HCT116 (cell line): ENCODE data around the gene ANKRD44. TPM values are rescaled to one million over a fixed set of nuclear protein-coding genes. Genes with fewer than 3 reads are reported as not detected.

Source experiments
- ATAC-seq: fragments of 200-7000 bp; cut with Tn5 transposase; 2 replicates; pipeline ENCODE4 v1.9.1; 2020; ENCODE audit warnings: mild to moderate bottlenecking, moderate library complexity
- BruUV-seq: library from RNA; stranded (reverse); fragments of 400-500 nt; replicated peaks from 2 replicates; lab custom pipeline; 2021; lab: Mats Ljungman, UMichigan
- CTCF ChIA-PET: fragments of 300-600 bp; sonication (Branson Sonifier 250); formaldehyde crosslinking; loops from one replicate; lab custom pipeline; 2021; ENCODE audit warnings: antibody characterized with exemption; lab: Charles Lee
- POLR2A ChIA-PET: fragments of 300-600, 350-600 bp; sonication (Branson Sonifier 250); formaldehyde crosslinking; loops from one replicate; lab custom pipeline; 2021; ENCODE audit warnings: antibody characterized with exemption; lab: Charles Lee
- RAD21 ChIA-PET, 2 experiments: fragments of 300-600 bp; sonication (Branson Sonifier 250); formaldehyde crosslinking; loops; one replicate each; lab custom pipeline; 2023; ENCODE audit warnings: low total read pairs in 2 of 2; ENCODE audit not compliant: uncharacterized antibody in 2 of 2, unreplicated experiment in 2 of 2, low non-redundant PET in 1 of 2; lab: Charles Lee
- DNase-seq: peaks from one replicate; pipeline ENCODE4 v3.0.0-alpha.2; 2010; ENCODE audit warnings: low read depth, low spot score
- H2AFZ ChIP-seq: fragments of 200-600 bp; shearing (Covaris generic), sonication (generic); 2 replicates; pipeline ENCODE4 v1.6.1; 2017; ENCODE audit warnings: low read depth, mixed run types, mixed read lengths, antibody characterized with exemption, low read length; ENCODE audit not compliant: poor library complexity, severe bottlenecking
- H3K27ac ChIP-seq: 2 replicates; pipeline ENCODE4 v1.5.1; 2012; ENCODE audit warnings: low read depth, low read length
- H3K27me3 ChIP-seq: fragments of 200-600 bp; sonication (generic); 2 replicates; pipeline ENCODE4 v1.6.1; 2016; ENCODE audit warnings: mixed run types, low read length, mixed read lengths; ENCODE audit not compliant: insufficient read depth
- H3K36me3 ChIP-seq, 2 experiments: fragments of 200-500 bp in 1 of 2; fragments of 200-600 bp in 1 of 2; sonication (Bioruptor generic) in 1 of 2; sonication (generic) in 1 of 2; 2 replicates each; pipeline versions ENCODE4 v1.5.1 to v1.6.1; 2014 to 2016; ENCODE audit warnings: low read length in 2 of 2, inconsistent platforms in 1 of 2, mixed read lengths in 1 of 2, mixed run types in 1 of 2; ENCODE audit not compliant: insufficient read depth in 2 of 2, control insufficient read depth in 1 of 2
- H3K4me1 ChIP-seq, 2 experiments: fragments of 200-600 bp in 1 of 2; sonication (generic) in 1 of 2; 2 replicates each; pipeline versions ENCODE4 v1.5.1 to v1.6.1; 2012 to 2017; ENCODE audit warnings: low read length in 2 of 2, inconsistent platforms in 1 of 2, mild to moderate bottlenecking in 1 of 2, mixed read lengths in 1 of 2, mixed run types in 1 of 2, moderate library complexity in 1 of 2; ENCODE audit not compliant: insufficient read depth in 2 of 2, control insufficient read depth in 1 of 2
- H3K4me2 ChIP-seq: fragments of 200-600 bp; sonication (generic); 2 replicates; pipeline ENCODE4 v1.6.1; 2017; ENCODE audit warnings: mixed run types, low read length, mixed read lengths
- H3K4me3 ChIP-seq, 2 experiments: fragments of 200-600 bp in 1 of 2; sonication (generic) in 1 of 2; replicated peaks in 1 of 2; 2 replicates each; pipeline ENCODE4 v1.5.1; 2011 to 2016; ENCODE audit warnings: low read length in 2 of 2, control low read depth in 1 of 2, low read depth in 1 of 2, mild to moderate bottlenecking in 1 of 2, mixed read lengths in 1 of 2, mixed run types in 1 of 2
- H3K79me2 ChIP-seq: fragments of 200-600 bp; sonication (generic); 2 replicates; pipeline ENCODE4 v1.6.1; 2017; ENCODE audit warnings: mild to moderate bottlenecking, mixed run types, low read length, moderate library complexity, mixed read lengths; ENCODE audit not compliant: insufficient read depth
- H3K9ac ChIP-seq: fragments of 200-600 bp; sonication (generic); 2 replicates; pipeline ENCODE4 v1.6.1; 2016; ENCODE audit warnings: low read length, mixed read lengths
- H3K9me2 ChIP-seq: fragments of 200-600 bp; sonication (generic), shearing (Covaris generic); 2 replicates; pipeline ENCODE4 v1.6.1; 2017; ENCODE audit warnings: mixed run types, mild to moderate bottlenecking, moderate library complexity; ENCODE audit not compliant: insufficient read depth
- H3K9me3 ChIP-seq, 2 experiments: fragments of 200-500 bp in 1 of 2; fragments of 200-600 bp in 1 of 2; sonication (Bioruptor generic) in 1 of 2; sonication (generic) in 1 of 2; 2 replicates each; pipeline ENCODE4 v1.6.1; 2014 to 2017; ENCODE audit warnings: low read length in 2 of 2, mixed read lengths in 2 of 2, inconsistent platforms in 1 of 2, low read depth in 1 of 2, mild to moderate bottlenecking in 1 of 2, mixed run types in 1 of 2, moderate library complexity in 1 of 2; ENCODE audit not compliant: control insufficient read depth in 1 of 2, insufficient read depth in 1 of 2
- H4K20me1 ChIP-seq: fragments of 200-600 bp; sonication (generic), shearing (Covaris generic); 2 replicates; pipeline ENCODE4 v1.6.1; 2017; ENCODE audit warnings: mixed run types, mild to moderate bottlenecking, moderate library complexity; ENCODE audit not compliant: insufficient read depth
- CBX3 ChIP-seq: IDR thresholded peaks from 2 replicates; pipeline ENCODE4 v1.6.1; 2012; ENCODE audit warnings: low read depth
- ELF1 ChIP-seq: IDR thresholded peaks from 2 replicates; pipeline ENCODE4 v1.6.1; 2012; ENCODE audit warnings: low read depth, borderline replicate concordance
- EZH2 ChIP-seq: fragments of 200-600 bp; sonication (generic); IDR thresholded peaks from 2 replicates; pipeline ENCODE4 v1.6.1; 2017; ENCODE audit warnings: antibody characterized with exemption, mixed run types
- EZH2phosphoT487 ChIP-seq: fragments of 200-600 bp; IDR thresholded peaks from 2 replicates; pipeline ENCODE4 v1.6.1; 2018; ENCODE audit warnings: antibody characterized with exemption, borderline replicate concordance
- FOSL1 ChIP-seq: IDR thresholded peaks from 2 replicates; pipeline ENCODE4 v1.6.1; 2012; ENCODE audit warnings: low read depth
- POLR2AphosphoS5 ChIP-seq: IDR thresholded peaks from 2 replicates; pipeline ENCODE4 v1.6.1; 2011; ENCODE audit warnings: mild to moderate bottlenecking, low read depth, low read length, moderate library complexity
- RAD21 ChIP-seq: IDR thresholded peaks from 2 replicates; pipeline ENCODE4 v1.6.1; 2012; ENCODE audit warnings: low read depth, mild to moderate bottlenecking
- SP1 ChIP-seq: IDR thresholded peaks from 2 replicates; pipeline ENCODE4 v1.6.1; 2012; ENCODE audit warnings: low read depth
- intact Hi-C: fragments of 100-400 bp; cut with micrococcal nuclease; formaldehyde crosslinking; loops from 2 replicates; pipeline ENCODE4 v1.10.0; 2022
- total RNA-seq: library from RNA; stranded (reverse); gene quantifications from one replicate; pipeline ENCODE4 v1.2.1, GENCODE V29; 2021; ENCODE audit not compliant: unreplicated experiment
- TF ChIP-seq, protein P1 (sequence below): IDR thresholded peaks from 2 replicates; pipeline ENCODE4 v1.6.1; 2011; ENCODE audit warnings: mild to moderate bottlenecking, low read length, moderate library complexity; ENCODE audit not compliant: insufficient replicate concordance; ENCODE audit errors: extremely low read depth
- TF ChIP-seq, protein P2 (sequence below): IDR thresholded peaks from 2 replicates; pipeline ENCODE4 v1.6.1; 2012; ENCODE audit warnings: low read depth

ANKRD44 gene
- total RNA-seq, 1 experiment from 2014 or later: 2.7 TPM

DNA sequence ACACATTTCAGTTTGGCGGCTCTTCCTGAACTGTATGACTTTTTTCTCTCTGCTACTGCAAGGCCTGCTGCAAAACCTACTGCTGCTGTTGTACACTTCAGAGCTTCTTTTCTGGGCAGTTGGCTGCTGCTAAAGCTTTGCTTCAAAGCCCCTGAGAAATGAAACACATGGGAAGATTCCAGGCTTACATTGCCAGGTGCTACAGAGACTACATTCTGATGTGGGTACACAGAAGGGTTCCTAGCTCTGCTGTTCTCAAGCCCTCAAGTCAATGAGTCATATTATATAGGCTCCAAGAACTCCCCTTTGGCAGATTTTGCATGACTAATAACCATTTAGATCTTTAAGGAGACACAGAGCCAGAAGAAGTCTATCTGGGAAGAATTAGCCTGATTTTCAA lies 371.2 kb downstream of the ANKRD44 start:
- H3K9ac ChIP-seq: no peak overlapping the region
- no peaks in the 10 kb centered on the region for H3K4me1 ChIP-seq
- H3K36me3 ChIP-seq: no peaks in the 10 kb centered on the region
- H3K79me2 ChIP-seq: no peaks in the 10 kb centered on the region
- intact Hi-C loops: no loop called here
- no peaks in the 10 kb centered on the region for H3K9me2 ChIP-seq
- ATAC-seq: no peak
- DNase-seq: no peak
- no peaks in the 10 kb centered on the region for H3K9me3 ChIP-seq
- POLR2A ChIA-PET: no interaction called here
- no peak overlapping the region for H3K27ac ChIP-seq
- H4K20me1 ChIP-seq: no peaks in the 10 kb centered on the region
- H3K27me3 ChIP-seq: no peaks in the 10 kb centered on the region
- RAD21 ChIA-PET: no interaction called here
- CTCF ChIA-PET: no interaction called here
- no TSS peak for BruUV-seq
- no peak overlapping the region for H2AFZ ChIP-seq
- H3K4me2 ChIP-seq: no peak overlapping the region
- no peak for TF ChIP-seq EZH2
- TF ChIP-seq RAD21: no peak
- TF ChIP-seq SP1: no peak
- no peak for TF ChIP-seq ELF1
- TF ChIP-seq CBX3: no peak
- TF ChIP-seq POLR2AphosphoS5: no peak
- TF ChIP-seq EZH2phosphoT487: no peak
- no peak for TF ChIP-seq FOSL1
- TF ChIP-seq, protein P1, sequence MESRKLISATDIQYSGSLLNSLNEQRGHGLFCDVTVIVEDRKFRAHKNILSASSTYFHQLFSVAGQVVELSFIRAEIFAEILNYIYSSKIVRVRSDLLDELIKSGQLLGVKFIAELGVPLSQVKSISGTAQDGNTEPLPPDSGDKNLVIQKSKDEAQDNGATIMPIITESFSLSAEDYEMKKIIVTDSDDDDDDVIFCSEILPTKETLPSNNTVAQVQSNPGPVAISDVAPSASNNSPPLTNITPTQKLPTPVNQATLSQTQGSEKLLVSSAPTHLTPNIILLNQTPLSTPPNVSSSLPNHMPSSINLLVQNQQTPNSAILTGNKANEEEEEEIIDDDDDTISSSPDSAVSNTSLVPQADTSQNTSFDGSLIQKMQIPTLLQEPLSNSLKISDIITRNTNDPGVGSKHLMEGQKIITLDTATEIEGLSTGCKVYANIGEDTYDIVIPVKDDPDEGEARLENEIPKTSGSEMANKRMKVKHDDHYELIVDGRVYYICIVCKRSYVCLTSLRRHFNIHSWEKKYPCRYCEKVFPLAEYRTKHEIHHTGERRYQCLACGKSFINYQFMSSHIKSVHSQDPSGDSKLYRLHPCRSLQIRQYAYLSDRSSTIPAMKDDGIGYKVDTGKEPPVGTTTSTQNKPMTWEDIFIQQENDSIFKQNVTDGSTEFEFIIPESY: no peak
- TF ChIP-seq, protein P2, sequence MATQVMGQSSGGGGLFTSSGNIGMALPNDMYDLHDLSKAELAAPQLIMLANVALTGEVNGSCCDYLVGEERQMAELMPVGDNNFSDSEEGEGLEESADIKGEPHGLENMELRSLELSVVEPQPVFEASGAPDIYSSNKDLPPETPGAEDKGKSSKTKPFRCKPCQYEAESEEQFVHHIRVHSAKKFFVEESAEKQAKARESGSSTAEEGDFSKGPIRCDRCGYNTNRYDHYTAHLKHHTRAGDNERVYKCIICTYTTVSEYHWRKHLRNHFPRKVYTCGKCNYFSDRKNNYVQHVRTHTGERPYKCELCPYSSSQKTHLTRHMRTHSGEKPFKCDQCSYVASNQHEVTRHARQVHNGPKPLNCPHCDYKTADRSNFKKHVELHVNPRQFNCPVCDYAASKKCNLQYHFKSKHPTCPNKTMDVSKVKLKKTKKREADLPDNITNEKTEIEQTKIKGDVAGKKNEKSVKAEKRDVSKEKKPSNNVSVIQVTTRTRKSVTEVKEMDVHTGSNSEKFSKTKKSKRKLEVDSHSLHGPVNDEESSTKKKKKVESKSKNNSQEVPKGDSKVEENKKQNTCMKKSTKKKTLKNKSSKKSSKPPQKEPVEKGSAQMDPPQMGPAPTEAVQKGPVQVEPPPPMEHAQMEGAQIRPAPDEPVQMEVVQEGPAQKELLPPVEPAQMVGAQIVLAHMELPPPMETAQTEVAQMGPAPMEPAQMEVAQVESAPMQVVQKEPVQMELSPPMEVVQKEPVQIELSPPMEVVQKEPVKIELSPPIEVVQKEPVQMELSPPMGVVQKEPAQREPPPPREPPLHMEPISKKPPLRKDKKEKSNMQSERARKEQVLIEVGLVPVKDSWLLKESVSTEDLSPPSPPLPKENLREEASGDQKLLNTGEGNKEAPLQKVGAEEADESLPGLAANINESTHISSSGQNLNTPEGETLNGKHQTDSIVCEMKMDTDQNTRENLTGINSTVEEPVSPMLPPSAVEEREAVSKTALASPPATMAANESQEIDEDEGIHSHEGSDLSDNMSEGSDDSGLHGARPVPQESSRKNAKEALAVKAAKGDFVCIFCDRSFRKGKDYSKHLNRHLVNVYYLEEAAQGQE: no peak
- H3K4me3 ChIP-seq: no peak overlapping the region

Other genes starting within 250 kb of the ANKRD44 start
- gene SF3B1, start 124.2 kb upstream of the ANKRD44 start, total RNA-seq: 282 TPM
- 20.4 TPM for gene COQ10B, start 142.8 kb upstream of the ANKRD44 start, total RNA-seq
- gene HSPD1, start 189.1 kb upstream of the ANKRD44 start, total RNA-seq: 995 TPM
- gene HSPE1, start 189.6 kb upstream of the ANKRD44 start, total RNA-seq: 291 TPM
- gene MOB4, start 205.3 kb upstream of the ANKRD44 start, total RNA-seq: 24.4 TPM